Neutrophil (primary cell): ENCODE measurements around the gene ZDHHC11.
"Not testable (repeated sequence)": the region's sequence is repeated elsewhere in the genome, so short reads cannot be mapped to it uniquely, and the experiment has no call there.

Source experiments
- H3K27ac ChIP-seq: fragments of 200-600 bp; sonication (generic); 2 replicates; pipeline ENCODE4 v1.5.1; 2016; ENCODE audit warnings: mild to moderate bottlenecking, moderate library complexity
- H3K27me3 ChIP-seq: fragments of 200-600 bp; sonication (generic); 2 replicates; pipeline ENCODE4 v1.6.0; 2016; ENCODE audit warnings: mild to moderate bottlenecking
- H3K36me3 ChIP-seq: fragments of 200-600 bp; sonication (generic); 2 replicates; pipeline ENCODE4 v1.5.1; 2017
- H3K4me1 ChIP-seq, 2 experiments: fragments of 200-600 bp in 1 of 2; sonication (generic) in 1 of 2; 1 replicate in 1 of 2; 2 replicates in 1 of 2; pipeline versions ENCODE4 v1.5.1 to v1.6.1; 2013 to 2016; ENCODE audit warnings: low read depth in 1 of 2, low read length in 1 of 2, mild to moderate bottlenecking in 1 of 2, moderate library complexity in 1 of 2; ENCODE audit not compliant: control insufficient read depth in 1 of 2, insufficient read depth in 1 of 2
- H3K4me3 ChIP-seq, 2 experiments: fragments of 200-600 bp in 1 of 2; sonication (generic) in 1 of 2; 1 replicate in 1 of 2; 2 replicates in 1 of 2; pipeline ENCODE4 v1.5.1; 2013 to 2016; ENCODE audit warnings: low read depth in 1 of 2, low read length in 1 of 2, mild to moderate bottlenecking in 1 of 2, moderate library complexity in 1 of 2
- H3K9me3 ChIP-seq: fragments of 200-600 bp; sonication (generic); 2 replicates; pipeline ENCODE4 v1.5.1; 2016
- CTCF ChIP-seq: fragments of 200-600 bp; sonication (generic); IDR thresholded peaks from 2 replicates; pipeline ENCODE4 v1.5.1; 2016; ENCODE audit warnings: antibody characterized with exemption

ZDHHC11 gene

GRCh38 chr5:815449-815848, 35.3 kb downstream of the ZDHHC11 start:
- peaks cover 10% of the 10 kb centered on the region for H3K27me3 ChIP-seq
- no peaks in the 10 kb centered on the region for H3K4me1 ChIP-seq
- H3K9me3 ChIP-seq: no peaks in the 10 kb centered on the region
- H3K27ac ChIP-seq: no peak overlapping the region
- TF ChIP-seq CTCF: no peak
- H3K4me3 ChIP-seq: no peak overlapping the region
- H3K36me3 ChIP-seq: no peaks in the 10 kb centered on the region

GRCh38 chr5:813575-813974, 37.2 kb downstream of the ZDHHC11 start:
- not testable (repeated sequence) for H3K27ac ChIP-seq, H3K4me1 ChIP-seq, H3K9me3 ChIP-seq, H3K4me3 ChIP-seq, H3K36me3 ChIP-seq, H3K27me3 ChIP-seq

GRCh38 chr5:811384-811783, 39.4 kb downstream of the ZDHHC11 start:
- not testable (repeated sequence) for H3K36me3 ChIP-seq, H3K9me3 ChIP-seq, H3K27me3 ChIP-seq, H3K4me3 ChIP-seq, H3K4me1 ChIP-seq, H3K27ac ChIP-seq

DNA sequence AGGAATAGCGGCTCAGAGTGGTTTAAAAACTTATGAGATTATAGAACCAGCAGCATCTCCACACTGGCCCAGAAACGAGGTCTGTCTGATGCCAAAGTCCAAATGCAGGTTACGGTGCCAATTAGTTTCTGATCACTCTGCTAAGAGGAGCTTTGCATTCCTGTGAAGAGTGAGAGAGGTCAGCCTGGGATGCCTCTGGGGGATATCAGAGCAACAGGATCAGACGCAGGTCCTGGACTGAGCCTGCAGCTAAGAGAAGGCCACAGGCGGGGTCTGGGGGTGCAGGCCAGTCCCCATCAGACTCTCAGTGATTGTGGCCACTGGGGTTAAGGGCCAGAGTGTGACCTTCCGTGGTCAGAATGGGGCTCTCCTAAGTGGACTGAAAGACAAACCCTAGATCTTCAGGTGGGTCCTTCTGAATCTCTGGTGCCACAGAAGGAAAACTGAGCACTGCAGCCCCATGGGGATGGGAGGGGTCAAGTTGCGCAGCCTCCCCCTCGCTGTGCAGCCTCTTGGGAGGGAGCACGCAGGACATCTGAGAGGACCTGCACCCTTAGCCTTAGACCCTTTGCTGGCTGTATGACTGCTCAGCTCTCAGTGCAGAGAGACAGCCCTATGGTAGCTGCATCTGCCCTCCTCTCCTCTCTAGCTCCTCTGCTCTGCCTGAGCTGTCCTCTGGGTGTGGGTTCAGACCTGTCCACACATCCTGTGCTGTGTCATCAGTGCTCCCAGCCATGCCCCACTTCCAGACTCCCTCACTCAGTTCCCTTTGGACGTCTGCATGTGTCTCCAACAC, 42.9 kb downstream of the ZDHHC11 start:
- H3K27ac ChIP-seq, H3K27me3 ChIP-seq, H3K4me3 ChIP-seq, H3K36me3 ChIP-seq, H3K9me3 ChIP-seq, H3K4me1 ChIP-seq: not testable (repeated sequence)

GRCh38 chr5:801472-801871, 49.3 kb downstream of the ZDHHC11 start:
- no peak for TF ChIP-seq CTCF
- Histone ChIP-seq H3K36me3 (no peaks in the 10 kb centered on the region), H3K27ac (no peak overlapping the region), H3K27me3 (peaks cover 13% of the 10 kb centered on the region), H3K4me1 (no peaks in the 10 kb centered on the region), H3K4me3 (no peak overlapping the region), H3K9me3 (no peaks in the 10 kb centered on the region)

GRCh38 chr5:801055-801454, 49.7 kb downstream of the ZDHHC11 start:
- not testable (repeated sequence) for H3K4me1 ChIP-seq, H3K9me3 ChIP-seq, H3K36me3 ChIP-seq, H3K27ac ChIP-seq, H3K4me3 ChIP-seq
- peaks cover 13% of the 10 kb centered on the region for H3K27me3 ChIP-seq

- H3K27ac ChIP-seq, H3K4me3 ChIP-seq, H3K4me1 ChIP-seq, H3K9me3 ChIP-seq, H3K36me3 ChIP-seq: not testable (repeated sequence)
- peaks cover 23% of the 10 kb centered on the region for H3K27me3 ChIP-seq
Observed at GRCh38 chr5:798505-799138, 52.2 kb downstream of the ZDHHC11 start.

GRCh38 chr5:797986-798385, 52.8 kb downstream of the ZDHHC11 start:
- H3K27me3 ChIP-seq: peaks cover 29% of the 10 kb centered on the region
- not testable (repeated sequence) for H3K9me3 ChIP-seq, H3K4me3 ChIP-seq, H3K4me1 ChIP-seq, H3K36me3 ChIP-seq, H3K27ac ChIP-seq

- H3K27ac ChIP-seq, H3K4me1 ChIP-seq, H3K36me3 ChIP-seq, H3K4me3 ChIP-seq, H3K9me3 ChIP-seq: not testable (repeated sequence)
- H3K27me3 ChIP-seq: peaks cover 37% of the 10 kb centered on the region
Observed at GRCh38 chr5:795873-796272, 54.9 kb downstream of the ZDHHC11 start.

DNA sequence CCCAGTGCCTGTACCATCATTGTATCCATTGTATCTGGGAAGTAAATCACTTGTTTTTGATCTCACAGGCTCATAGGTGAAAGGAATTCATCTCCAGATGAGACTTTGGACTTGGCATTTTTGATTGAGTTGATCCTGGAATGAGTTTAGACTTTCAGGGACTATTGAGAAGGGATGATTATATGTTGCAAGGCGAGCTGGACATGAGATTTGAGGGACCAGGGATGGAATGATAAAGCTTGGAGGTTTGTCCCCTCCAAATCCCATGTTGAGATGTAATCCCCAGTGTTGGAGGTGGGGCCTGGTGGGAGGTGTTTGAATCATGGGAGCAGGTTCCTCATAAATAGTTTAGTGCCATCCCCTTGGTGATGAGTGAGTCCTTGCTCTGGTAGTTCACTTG, 55.8 kb downstream of the ZDHHC11 start:
- not testable (repeated sequence) for H3K9me3 ChIP-seq, H3K4me1 ChIP-seq, H3K36me3 ChIP-seq, H3K4me3 ChIP-seq, H3K27ac ChIP-seq
- peaks cover 43% of the 10 kb centered on the region for H3K27me3 ChIP-seq

DNA sequence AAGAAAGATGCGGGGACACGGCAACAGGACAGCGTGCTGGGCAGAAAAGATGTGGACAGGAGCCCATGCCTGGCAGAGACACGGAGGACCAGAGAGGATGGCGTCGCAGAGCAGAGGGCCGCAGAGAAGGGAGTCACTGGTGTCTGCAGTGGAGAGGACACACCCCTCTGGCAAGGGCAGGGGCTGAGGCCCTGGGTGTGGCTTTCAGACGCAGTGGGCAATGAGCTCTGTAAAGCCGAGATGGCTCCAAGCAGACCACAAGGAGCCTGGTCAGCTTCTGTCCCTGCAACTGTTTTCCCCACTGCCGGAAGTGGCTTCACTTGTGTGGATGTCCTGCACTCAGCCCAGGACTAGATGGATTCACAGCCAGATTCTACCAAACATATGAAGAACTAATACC, 62.1 kb downstream of the ZDHHC11 start:
- H3K4me3 ChIP-seq, H3K36me3 ChIP-seq, H3K27ac ChIP-seq, H3K9me3 ChIP-seq, H3K4me1 ChIP-seq: not testable (repeated sequence)
- H3K27me3 ChIP-seq: peaks cover 71% of the 10 kb centered on the region

DNA sequence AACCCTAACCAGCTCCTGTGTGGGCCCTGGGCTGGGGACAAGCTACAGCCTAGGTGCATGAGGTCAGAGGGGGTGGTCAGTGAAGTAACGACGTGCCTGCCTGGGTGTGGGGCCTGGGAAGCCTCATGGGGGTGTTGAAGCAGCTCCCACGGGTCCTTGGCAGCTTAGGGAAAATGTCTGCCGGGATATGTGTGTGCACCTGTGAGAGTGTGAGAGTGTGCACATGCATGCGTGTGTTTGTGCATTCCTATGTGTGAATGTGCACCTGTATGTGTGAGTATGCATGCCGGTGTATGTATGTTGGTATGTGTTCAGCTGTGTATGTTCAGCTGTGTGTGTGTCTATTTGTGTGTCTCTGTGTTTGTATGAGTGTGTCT, 62.9 kb downstream of the ZDHHC11 start:
- H3K9me3 ChIP-seq, H3K4me3 ChIP-seq, H3K4me1 ChIP-seq, H3K27ac ChIP-seq, H3K36me3 ChIP-seq: not testable (repeated sequence)
- peaks cover 72% of the 10 kb centered on the region for H3K27me3 ChIP-seq
